ENCODE measurements around the gene CDH5.
A peak's percentile ranks its signal among the peaks of the same experiment; 100 is the strongest.
"Not testable (repeated sequence)": the region's sequence is repeated elsewhere in the genome, so short reads cannot be mapped to it uniquely, and the experiment has no call there.

Gene CDH5

GRCh38 chr16:66366433-66367299 is at the start of gene CDH5:
Gene CDH5 (plus strand): TSS chr16:66366691. CDS start chr16:66379338, 12,647 bp downstream.
- DNase-seq, result no peak

GRCh38 chr16:66318505-66318904 is 48.0 kb upstream of the CDH5 start:
- DNase-seq, result no peak

GRCh38 chr16:66320774-66321173 is 45.7 kb upstream of the CDH5 start:
- DNase-seq, result no peak

GRCh38 chr16:66322174-66322573 is 44.3 kb upstream of the CDH5 start:
- DNase-seq, result no peak

GRCh38 chr16:66324815-66325515 is 41.5 kb upstream of the CDH5 start:
- no peak for DNase-seq

GRCh38 chr16:66325717-66326376 is 40.6 kb upstream of the CDH5 start:
- no peak for DNase-seq

- peak; percentile 37 for DNase-seq
These were observed 39.4 kb upstream of the CDH5 start for GRCh38 chr16:66326991-66327513.

- no peak for DNase-seq
These were observed 38.2 kb upstream of the CDH5 start for GRCh38 chr16:66328282-66328681.

GRCh38 chr16:66331464-66331863 is 35.0 kb upstream of the CDH5 start:
- DNase-seq, result not testable (repeated sequence)

GRCh38 chr16:66332634-66333610 is 33.6 kb upstream of the CDH5 start:
- peak; percentile 54 for DNase-seq

- peak; percentile 58 for DNase-seq
These were observed 31.5 kb upstream of the CDH5 start for GRCh38 chr16:66334853-66335574.

GRCh38 chr16:66335704-66336329 is 30.7 kb upstream of the CDH5 start:
- DNase-seq, result peak; percentile 78

GRCh38 chr16:66337463-66338188 is 28.9 kb upstream of the CDH5 start:
- no peak for DNase-seq

GRCh38 chr16:66342294-66342900 is 24.1 kb upstream of the CDH5 start:
- no peak for DNase-seq

GRCh38 chr16:66344533-66345145 is 21.9 kb upstream of the CDH5 start:
- no peak for DNase-seq

GRCh38 chr16:66346221-66346620 is 20.3 kb upstream of the CDH5 start:
- no peak for DNase-seq

- no peak for DNase-seq
These were observed 14.2 kb upstream of the CDH5 start for GRCh38 chr16:66352304-66352703.

GRCh38 chr16:66353055-66353454 is 13.4 kb upstream of the CDH5 start:
- no peak for DNase-seq
